K562 (cell line): ENCODE data around the gene ADIG. TPM values are rescaled to one million over a fixed set of nuclear protein-coding genes. Genes with fewer than 3 reads are reported as not detected.

ENCODE experiments used
- ATAC-seq: fragments of 200-7000 bp; cut with Tn5 transposase; 3 replicates; pipeline ENCODE4 v1.9.1; 2020; ENCODE audit warnings: moderate library complexity
- BruUV-seq: library from RNA; stranded (reverse); fragments of 400-500 nt; replicated peaks from 2 replicates; lab custom pipeline; 2021; lab: Mats Ljungman, UMichigan
- CTCF ChIA-PET: fragments of 300-600 bp; formaldehyde crosslinking; extraction: SDS; loops from one replicate; lab custom pipeline; 2021; ENCODE audit warnings: low intra/inter-chr PET ratio; lab: Yijun Ruan, JAX
- POLR2A ChIA-PET: fragments of 300-600, 350-650 bp; sonication (Branson Sonifier 250); formaldehyde crosslinking; extraction: SDS; loops from one replicate; lab custom pipeline; 2021; ENCODE audit warnings: antibody characterized with exemption, inconsistent platforms; lab: Yijun Ruan, JAX
- DNase-seq, 4 experiments: peaks; one replicate each; pipeline versions ENCODE4 v3.0.0 to v3.0.0-alpha.2; 2011 to 2018; ENCODE audit warnings: low spot score in 3 of 4, mixed read lengths in 3 of 4; ENCODE audit errors: extremely low read depth in 1 of 4
- FAIRE-seq: peaks from 2 replicates; lab custom pipeline; 2011; peaks lifted over from hg19 to GRCh38; lab: Jason Lieb, UNC
- H2AFZ ChIP-seq: 2 replicates; pipeline ENCODE4 v1.6.0; 2011; ENCODE audit warnings: low read depth, low read length, control low read depth, inconsistent platforms
- H3K27ac ChIP-seq: fragments of 200-600 bp; 3 replicates; pipeline ENCODE4 v1.8.0; 2011; ENCODE audit warnings: low read depth, mild to moderate bottlenecking, control low read depth, inconsistent platforms, low read length, moderate library complexity, mixed read lengths; ENCODE audit errors: extremely low read depth
- H3K27me3 ChIP-seq, 2 experiments: fragments of 300-600 bp in 1 of 2; 2 replicates in 1 of 2; 3 replicates in 1 of 2; pipeline versions ENCODE4 v1.6.0 to v1.8.0; 2011; ENCODE audit warnings: inconsistent platforms in 2 of 2, low read length in 2 of 2, mild to moderate bottlenecking in 1 of 2, mixed read lengths in 1 of 2, moderate library complexity in 1 of 2; ENCODE audit not compliant: control insufficient read depth in 2 of 2, insufficient read depth in 2 of 2
- H3K36me3 ChIP-seq: fragments of 300-600 bp; 3 replicates; pipeline ENCODE4 v1.8.0; 2011; ENCODE audit warnings: mild to moderate bottlenecking, low read length, inconsistent platforms; ENCODE audit not compliant: control insufficient read depth, insufficient read depth
- H3K4me1 ChIP-seq, 2 experiments: fragments of 200-600 bp in 1 of 2; replicated peaks in 1 of 2; 2 replicates in 1 of 2; 3 replicates in 1 of 2; pipeline versions ENCODE4 v1.5.1 to v1.8.0; 2011; ENCODE audit warnings: inconsistent platforms in 2 of 2, low read length in 2 of 2, mild to moderate bottlenecking in 1 of 2, mixed read lengths in 1 of 2, moderate library complexity in 1 of 2; ENCODE audit not compliant: control insufficient read depth in 2 of 2, insufficient read depth in 2 of 2
- H3K4me2 ChIP-seq: 2 replicates; pipeline ENCODE4 v1.6.1; 2011; ENCODE audit warnings: low read length, control low read depth, inconsistent platforms, mixed read lengths; ENCODE audit not compliant: insufficient read depth
- H3K4me3 ChIP-seq: fragments of 200-600 bp; sonication (generic), shearing (Covaris generic); 2 replicates; pipeline ENCODE4 v1.5.1; 2016; ENCODE audit warnings: control low read depth, inconsistent platforms
- H3K79me2 ChIP-seq: fragments of 200-600 bp; 3 replicates; pipeline ENCODE4 v1.8.0; 2011; ENCODE audit warnings: low read length, inconsistent platforms; ENCODE audit not compliant: control insufficient read depth, insufficient read depth
- H3K9ac ChIP-seq, 2 experiments: 2 replicates each; pipeline versions ENCODE4 v1.6.0 to v1.6.1; 2011; ENCODE audit warnings: low read depth in 2 of 2, low read length in 2 of 2, control low read depth in 1 of 2, inconsistent platforms in 1 of 2, mild to moderate bottlenecking in 1 of 2, mixed read lengths in 1 of 2; ENCODE audit not compliant: insufficient read depth in 1 of 2
- H3K9me1 ChIP-seq: one replicate; pipeline ENCODE4 v1.6.0; 2011; ENCODE audit warnings: inconsistent platforms, mild to moderate bottlenecking, low read length, moderate library complexity; ENCODE audit not compliant: control insufficient read depth, insufficient read depth
- H3K9me3 ChIP-seq: replicated peaks from 2 replicates; pipeline ENCODE4 v1.5.1; 2011; ENCODE audit warnings: low read depth, low read length, inconsistent platforms; ENCODE audit not compliant: control insufficient read depth, insufficient read depth
- H4K20me1 ChIP-seq: replicated peaks from 2 replicates; pipeline ENCODE4 v1.6.1; 2011; ENCODE audit warnings: low read length, inconsistent platforms, mixed read lengths; ENCODE audit not compliant: control insufficient read depth, insufficient read depth
- CHD2 ChIP-seq: IDR thresholded peaks from 2 replicates; pipeline ENCODE4 v1.6.1; 2011; ENCODE audit warnings: low read depth, low read length
- NFE2L1 ChIP-seq: fragments of 450-650 bp; IDR thresholded peaks from 2 replicates; pipeline ENCODE4 v1.6.1; 2016; ENCODE audit warnings: missing genetic modification characterization, low read depth, mild to moderate bottlenecking, missing compliant biosample characterization, moderate library complexity, borderline replicate concordance
- NFRKB ChIP-seq: fragments of 450-650 bp; IDR thresholded peaks from 2 replicates; pipeline ENCODE4 v1.6.1; 2016; ENCODE audit warnings: low read depth
- POU5F1 ChIP-seq: fragments of 150-350 bp; IDR thresholded peaks from 2 replicates; pipeline ENCODE4 v1.6.1; 2014; ENCODE audit warnings: borderline replicate concordance, low read length, low read depth, mild to moderate bottlenecking; ENCODE audit not compliant: partially characterized antibody
- SOX6 ChIP-seq: fragments of 450-650 bp; IDR thresholded peaks from 2 replicates; pipeline ENCODE4 v1.6.1; 2014; ENCODE audit warnings: mild to moderate bottlenecking
- SRSF9 ChIP-seq: fragments of 200-400 bp; formaldehyde crosslinking; IDR thresholded peaks from 2 replicates; pipeline ENCODE4 v1.6.1; 2017; ENCODE audit warnings: low read depth, low read length, borderline replicate concordance
- STAT5B ChIP-seq: fragments of 250-450 bp; sonication (Bioruptor Pico); IDR thresholded peaks from 2 replicates; pipeline ENCODE4 v1.8.0; 2021; ENCODE audit warnings: mild to moderate bottlenecking, inconsistent platforms
- TOE1 ChIP-seq, 2 experiments: fragments of 450-650 bp in 1 of 2; sonication (generic) in 1 of 2; formaldehyde crosslinking in 1 of 2; IDR thresholded peaks; 2 replicates each; pipeline versions ENCODE4 v1.7.1 to v1.8.0; 2016 to 2022; ENCODE audit warnings: borderline replicate concordance in 2 of 2, mild to moderate bottlenecking in 2 of 2, antibody characterized with exemption in 1 of 2, inconsistent platforms in 1 of 2, low read depth in 1 of 2, missing genetic modification reagents in 1 of 2, moderate library complexity in 1 of 2
- ZNF785 ChIP-seq: fragments of 250-450 bp; sonication (Bioruptor Pico); IDR thresholded peaks from 2 replicates; pipeline ENCODE4 v1.4.0; 2020; ENCODE audit warnings: mild to moderate bottlenecking
- WGBS: fragments of 100-300 bp; shearing (Covaris generic); methylation state at CpG from one replicate; pipeline ENCODE4 v1.1.6; 2016; ENCODE audit warnings: low coverage, mixed read lengths; ENCODE audit not compliant: insufficient coverage; ENCODE audit errors: missing lambda C conversion rate; 5-methylcytosine and 5-hydroxymethylcytosine counted together
- in situ Hi-C: fragments of 300-500 bp; cut with MboI; formaldehyde crosslinking; loops from 4 replicates; pipeline ENCODE4 v1.15.0; 2018; ENCODE audit warnings: inconsistent platforms, mixed read lengths
- intact Hi-C: fragments of 100-400 bp; cut with micrococcal nuclease; formaldehyde crosslinking; loops from 2 replicates; pipeline ENCODE4 v1.14.2; 2022
- polyA plus RNA-seq, 8 experiments: library from polyadenylated mRNA; depleted of rRNA in 4 of 8; stranded (reverse) in 5 of 8; unstranded in 3 of 8; fragments of >200 nt; fragmentation: Nextera tagmentation in 2 of 8; fragmentation: Illumina TruSeq in 1 of 8; extraction: Ambion mirVana in 2 of 8; extraction: Trizol in 1 of 8; gene quantifications; 2 replicates each; pipeline versions ENCODE4 v1.2.1 to v1.2.3, GENCODE V29; 2011 to 2014; ENCODE audit warnings: inconsistent platforms in 1 of 8, missing spikeins in 1 of 8
- total RNA-seq, 7 experiments: library from RNA; depleted of rRNA in 6 of 7; stranded (reverse); fragments of >200 nt in 6 of 7; fragmentation: Illumina TruSeq in 2 of 7; extraction: Trizol in 2 of 7; gene quantifications; 2 replicates each; pipeline versions ENCODE4 v1.2.1 to v1.2.3, GENCODE V29; 2011 to 2021; ENCODE audit warnings: low replicate concordance in 1 of 7
- TF ChIP-seq, protein P1 (sequence below): sonication (generic); formaldehyde crosslinking; IDR thresholded peaks from 2 replicates; pipeline ENCODE4 v1.8.0; 2022; ENCODE audit warnings: missing genetic modification reagents, mild to moderate bottlenecking, moderate library complexity, borderline replicate concordance
- TF ChIP-seq, protein P2 (sequence below), 2 experiments: fragments of 450-650 bp in 1 of 2; sonication (generic) in 1 of 2; formaldehyde crosslinking in 1 of 2; IDR thresholded peaks; 2 replicates each; pipeline versions ENCODE4 v1.7.1 to v1.9.0; 2016 to 2022; ENCODE audit warnings: inconsistent platforms in 1 of 2, mild to moderate bottlenecking in 1 of 2, missing genetic modification reagents in 1 of 2

Gene ADIG
- total and polyA plus RNA-seq, 9 of the 15 experiments (the other 6 are each of a cell fraction or from before 2014, with no cell fraction given): not detected

DNA sequence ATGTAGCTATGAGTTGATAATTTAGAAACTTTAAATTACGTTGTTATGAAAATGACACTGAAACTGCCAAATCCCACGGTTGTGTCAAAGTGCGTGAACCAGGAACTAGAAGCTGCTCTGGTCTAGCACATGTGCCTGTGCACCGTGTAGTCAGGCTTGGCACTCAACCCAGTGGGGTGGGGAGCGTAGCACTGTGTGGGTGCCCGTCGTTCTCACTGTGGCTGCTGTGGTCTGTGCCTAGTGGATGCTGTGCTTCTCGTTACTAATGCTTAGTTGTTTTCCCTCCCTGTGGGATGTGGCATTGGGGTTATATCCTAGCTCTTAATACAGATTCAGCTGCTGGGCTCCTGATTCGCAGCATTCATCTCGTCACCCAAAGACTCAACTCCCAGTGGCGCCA is 46.2 kb upstream of the ADIG start:
- DNase-seq (no peak), FAIRE-seq (no peak), ATAC-seq (no peak)
- Histone ChIP-seq H4K20me1 (no peaks in the 10 kb centered on the region), H3K4me3 (no peak overlapping the region), H3K9ac (no peak overlapping the region), H3K9me3 (no peaks in the 10 kb centered on the region), H2AFZ (no peak overlapping the region), H3K4me2 (no peak overlapping the region), H3K4me1 (no peaks in the 10 kb centered on the region), H3K27ac (no peak overlapping the region), H3K36me3 (peaks cover 62% of the 10 kb centered on the region), H3K9me1 (no peaks in the 10 kb centered on the region), H3K27me3 (no peaks in the 10 kb centered on the region), H3K79me2 (no peaks in the 10 kb centered on the region)
- no TSS peak for BruUV-seq
- ChIA-PET CTCF (no interaction called here), POLR2A (no interaction called here)
- in situ Hi-C loops: no loop called here
- intact Hi-C loops: no loop called here
- 95% methylated on average over 11 of the region's 11 CpGs for WGBS
- TF ChIP-seq, protein P1, sequence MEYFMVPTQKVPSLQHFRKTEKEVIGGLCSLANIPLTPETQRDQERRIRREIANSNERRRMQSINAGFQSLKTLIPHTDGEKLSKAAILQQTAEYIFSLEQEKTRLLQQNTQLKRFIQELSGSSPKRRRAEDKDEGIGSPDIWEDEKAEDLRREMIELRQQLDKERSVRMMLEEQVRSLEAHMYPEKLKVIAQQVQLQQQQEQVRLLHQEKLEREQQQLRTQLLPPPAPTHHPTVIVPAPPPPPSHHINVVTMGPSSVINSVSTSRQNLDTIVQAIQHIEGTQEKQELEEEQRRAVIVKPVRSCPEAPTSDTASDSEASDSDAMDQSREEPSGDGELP (CRISPR knock-in tag): no peak
- no peak for TF ChIP-seq ZNF785 (CRISPR knock-in tag)
- no peak for TF ChIP-seq NFE2L1 (tag)
- TF ChIP-seq STAT5B: no peak
- TF ChIP-seq NFRKB: no peak
- TF ChIP-seq POU5F1: no peak
- TF ChIP-seq, protein P2, sequence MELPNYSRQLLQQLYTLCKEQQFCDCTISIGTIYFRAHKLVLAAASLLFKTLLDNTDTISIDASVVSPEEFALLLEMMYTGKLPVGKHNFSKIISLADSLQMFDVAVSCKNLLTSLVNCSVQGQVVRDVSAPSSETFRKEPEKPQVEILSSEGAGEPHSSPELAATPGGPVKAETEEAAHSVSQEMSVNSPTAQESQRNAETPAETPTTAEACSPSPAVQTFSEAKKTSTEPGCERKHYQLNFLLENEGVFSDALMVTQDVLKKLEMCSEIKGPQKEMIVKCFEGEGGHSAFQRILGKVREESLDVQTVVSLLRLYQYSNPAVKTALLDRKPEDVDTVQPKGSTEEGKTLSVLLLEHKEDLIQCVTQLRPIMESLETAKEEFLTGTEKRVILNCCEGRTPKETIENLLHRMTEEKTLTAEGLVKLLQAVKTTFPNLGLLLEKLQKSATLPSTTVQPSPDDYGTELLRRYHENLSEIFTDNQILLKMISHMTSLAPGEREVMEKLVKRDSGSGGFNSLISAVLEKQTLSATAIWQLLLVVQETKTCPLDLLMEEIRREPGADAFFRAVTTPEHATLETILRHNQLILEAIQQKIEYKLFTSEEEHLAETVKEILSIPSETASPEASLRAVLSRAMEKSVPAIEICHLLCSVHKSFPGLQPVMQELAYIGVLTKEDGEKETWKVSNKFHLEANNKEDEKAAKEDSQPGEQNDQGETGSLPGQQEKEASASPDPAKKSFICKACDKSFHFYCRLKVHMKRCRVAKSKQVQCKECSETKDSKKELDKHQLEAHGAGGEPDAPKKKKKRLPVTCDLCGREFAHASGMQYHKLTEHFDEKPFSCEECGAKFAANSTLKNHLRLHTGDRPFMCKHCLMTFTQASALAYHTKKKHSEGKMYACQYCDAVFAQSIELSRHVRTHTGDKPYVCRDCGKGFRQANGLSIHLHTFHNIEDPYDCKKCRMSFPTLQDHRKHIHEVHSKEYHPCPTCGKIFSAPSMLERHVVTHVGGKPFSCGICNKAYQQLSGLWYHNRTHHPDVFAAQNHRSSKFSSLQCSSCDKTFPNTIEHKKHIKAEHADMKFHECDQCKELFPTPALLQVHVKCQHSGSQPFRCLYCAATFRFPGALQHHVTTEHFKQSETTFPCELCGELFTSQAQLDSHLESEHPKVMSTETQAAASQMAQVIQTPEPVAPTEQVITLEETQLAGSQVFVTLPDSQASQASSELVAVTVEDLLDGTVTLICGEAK (IDR thresholded peaks at IDR 0.05): no peak
- TF ChIP-seq, protein P2 (CRISPR knock-in tag; IDR thresholded peaks at IDR 0.05): no peak
- TF ChIP-seq TOE1 (IDR thresholded peaks at IDR 0.05; ENCODE audit: borderline replicate concordance): no peak
- no peak for TF ChIP-seq TOE1 (CRISPR knock-in tag; IDR thresholded peaks at IDR 0.05; ENCODE audit: borderline replicate concordance, low read depth)
- no peak for TF ChIP-seq SRSF9
- TF ChIP-seq CHD2: no peak
- TF ChIP-seq SOX6: no peak
